DOHH2 (cell line): ENCODE measurements around the gene RHBG.

Source experiments
- EZH2phosphoT487 ChIP-seq: fragments of 200-600 bp; sonication (generic); IDR thresholded peaks from 2 replicates; pipeline ENCODE4 v1.6.1; 2017; ENCODE audit warnings: borderline replicate concordance, mild to moderate bottlenecking, antibody characterized with exemption, low read length, moderate library complexity, mixed read lengths
- TF ChIP-seq, protein P1 (sequence below): fragments of 200-600 bp; sonication (generic); IDR thresholded peaks from one replicate; pipeline ENCODE4 v1.5.1; 2014; ENCODE audit warnings: antibody characterized with exemption, mild to moderate bottlenecking, low read depth, low read length; ENCODE audit not compliant: poor library complexity, severe bottlenecking

DNA sequence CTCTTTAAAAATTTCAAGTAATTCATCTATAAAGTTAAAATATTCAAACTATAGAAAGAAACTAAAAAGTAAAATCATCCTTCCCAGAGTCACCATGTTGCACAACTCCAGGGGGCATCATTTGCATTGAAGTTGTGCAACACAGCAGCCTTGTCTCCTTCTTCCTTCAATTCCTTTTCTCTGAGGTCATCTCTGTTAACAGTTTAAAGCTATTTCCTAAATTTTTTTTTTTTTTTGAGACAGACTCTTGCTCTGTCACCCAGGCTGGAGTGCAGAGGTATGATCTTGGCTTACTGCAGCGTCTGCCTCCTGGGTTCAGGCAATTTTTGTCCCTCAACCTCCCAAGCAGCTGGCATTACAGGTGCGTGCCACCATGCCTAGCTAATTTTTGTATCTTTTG lies 7.1 kb downstream of the RHBG start:
- no peak for TF ChIP-seq EZH2phosphoT487
- TF ChIP-seq, protein P1, sequence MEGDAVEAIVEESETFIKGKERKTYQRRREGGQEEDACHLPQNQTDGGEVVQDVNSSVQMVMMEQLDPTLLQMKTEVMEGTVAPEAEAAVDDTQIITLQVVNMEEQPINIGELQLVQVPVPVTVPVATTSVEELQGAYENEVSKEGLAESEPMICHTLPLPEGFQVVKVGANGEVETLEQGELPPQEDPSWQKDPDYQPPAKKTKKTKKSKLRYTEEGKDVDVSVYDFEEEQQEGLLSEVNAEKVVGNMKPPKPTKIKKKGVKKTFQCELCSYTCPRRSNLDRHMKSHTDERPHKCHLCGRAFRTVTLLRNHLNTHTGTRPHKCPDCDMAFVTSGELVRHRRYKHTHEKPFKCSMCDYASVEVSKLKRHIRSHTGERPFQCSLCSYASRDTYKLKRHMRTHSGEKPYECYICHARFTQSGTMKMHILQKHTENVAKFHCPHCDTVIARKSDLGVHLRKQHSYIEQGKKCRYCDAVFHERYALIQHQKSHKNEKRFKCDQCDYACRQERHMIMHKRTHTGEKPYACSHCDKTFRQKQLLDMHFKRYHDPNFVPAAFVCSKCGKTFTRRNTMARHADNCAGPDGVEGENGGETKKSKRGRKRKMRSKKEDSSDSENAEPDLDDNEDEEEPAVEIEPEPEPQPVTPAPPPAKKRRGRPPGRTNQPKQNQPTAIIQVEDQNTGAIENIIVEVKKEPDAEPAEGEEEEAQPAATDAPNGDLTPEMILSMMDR, result no peak
